ENCODE results near the gene RAMP3.
"Not testable (repeated sequence)": the region's sequence is repeated elsewhere in the genome, so short reads cannot be mapped to it uniquely, and the experiment has no call there.

The RAMP3 gene

DNA sequence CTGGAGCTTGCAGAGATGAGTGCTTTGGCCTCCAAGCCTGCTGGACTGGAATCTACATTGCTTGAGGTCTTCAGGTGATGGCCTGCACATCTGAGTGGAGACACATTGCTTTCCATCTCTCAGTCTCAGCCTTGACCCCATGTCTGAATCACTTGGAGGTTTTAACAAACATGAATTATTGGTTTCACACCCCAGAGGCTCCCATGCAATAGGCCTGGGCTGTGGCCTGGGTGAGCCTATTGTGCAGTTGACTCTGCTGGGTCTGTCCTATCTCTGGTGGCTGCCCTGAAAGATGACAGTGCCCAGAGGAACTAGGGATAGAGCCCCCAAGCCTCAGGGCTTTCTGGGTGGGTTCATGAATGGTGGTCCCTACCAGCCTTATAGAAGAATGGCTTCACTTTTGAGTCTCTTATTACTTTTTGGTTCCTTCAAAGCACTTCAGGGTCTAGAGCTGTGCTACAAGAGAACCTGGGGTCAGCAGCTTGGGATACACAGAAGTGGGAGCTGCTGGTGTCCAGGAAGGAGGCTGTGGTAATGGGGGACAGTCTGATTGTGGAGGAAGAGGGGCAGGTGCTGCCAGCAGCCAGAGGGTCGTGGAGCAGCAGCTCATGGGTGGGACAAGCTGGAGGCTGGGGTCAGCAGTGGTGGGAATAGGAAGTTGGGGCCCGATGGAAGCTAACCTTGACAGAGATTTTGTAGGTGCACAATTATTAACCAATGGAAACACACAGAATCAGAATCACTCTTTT lies 5.5 kb downstream of the RAMP3 start:
- Histone ChIP-seq H3K9me3 (ENCODE audit: control insufficient read depth, low read length) (no peaks in the 10 kb centered on the region), H3K4me3 (ENCODE audit: low read depth, low read length) (no peak overlapping the region), H3K9ac (no peak overlapping the region), H3K4me2 (ENCODE audit: low read length) (no peak overlapping the region), H3K79me2 (no peaks in the 10 kb centered on the region), H3K27ac (no peak overlapping the region), H3K36me3 (ENCODE audit: control insufficient read depth, insufficient read depth, low read length) (no peaks in the 10 kb centered on the region), H3K27me3 (ENCODE audit: control insufficient read depth, insufficient read depth, low read length) (no peaks in the 10 kb centered on the region), H3K4me1 (no peaks in the 10 kb centered on the region), H2AFZ (no peak overlapping the region)
- TF ChIP-seq, protein P1, sequence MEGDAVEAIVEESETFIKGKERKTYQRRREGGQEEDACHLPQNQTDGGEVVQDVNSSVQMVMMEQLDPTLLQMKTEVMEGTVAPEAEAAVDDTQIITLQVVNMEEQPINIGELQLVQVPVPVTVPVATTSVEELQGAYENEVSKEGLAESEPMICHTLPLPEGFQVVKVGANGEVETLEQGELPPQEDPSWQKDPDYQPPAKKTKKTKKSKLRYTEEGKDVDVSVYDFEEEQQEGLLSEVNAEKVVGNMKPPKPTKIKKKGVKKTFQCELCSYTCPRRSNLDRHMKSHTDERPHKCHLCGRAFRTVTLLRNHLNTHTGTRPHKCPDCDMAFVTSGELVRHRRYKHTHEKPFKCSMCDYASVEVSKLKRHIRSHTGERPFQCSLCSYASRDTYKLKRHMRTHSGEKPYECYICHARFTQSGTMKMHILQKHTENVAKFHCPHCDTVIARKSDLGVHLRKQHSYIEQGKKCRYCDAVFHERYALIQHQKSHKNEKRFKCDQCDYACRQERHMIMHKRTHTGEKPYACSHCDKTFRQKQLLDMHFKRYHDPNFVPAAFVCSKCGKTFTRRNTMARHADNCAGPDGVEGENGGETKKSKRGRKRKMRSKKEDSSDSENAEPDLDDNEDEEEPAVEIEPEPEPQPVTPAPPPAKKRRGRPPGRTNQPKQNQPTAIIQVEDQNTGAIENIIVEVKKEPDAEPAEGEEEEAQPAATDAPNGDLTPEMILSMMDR (IDR thresholded peaks at IDR 0.05) = no peak

DNA sequence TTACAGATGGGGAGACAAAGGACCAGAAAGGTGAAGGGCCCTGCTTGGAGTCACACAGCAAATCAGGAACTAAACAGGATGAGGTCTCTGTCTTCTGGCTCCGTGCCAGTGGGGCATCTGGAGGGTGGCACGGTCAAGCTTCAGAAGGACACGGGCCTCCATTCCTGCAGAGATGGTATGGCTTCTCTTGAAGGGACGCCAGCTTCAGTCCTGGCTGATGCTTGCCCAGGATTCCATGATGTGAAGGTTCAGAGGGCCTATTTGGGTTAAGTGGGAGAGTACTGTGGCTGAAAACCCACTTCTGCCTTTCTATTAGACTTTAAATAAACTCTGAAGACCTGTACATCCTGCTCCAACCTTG lies 6.1 kb downstream of the RAMP3 start:
- Histone ChIP-seq H3K36me3 (ENCODE audit: control insufficient read depth, insufficient read depth, low read length) (no peaks in the 10 kb centered on the region), H3K9me3 (ENCODE audit: control insufficient read depth, low read length) (no peaks in the 10 kb centered on the region), H3K4me1 (no peaks in the 10 kb centered on the region), H3K9ac (no peak overlapping the region), H3K4me3 (ENCODE audit: low read depth, low read length) (no peak overlapping the region), H3K79me2 (no peaks in the 10 kb centered on the region), H3K27ac (no peak overlapping the region), H3K4me2 (ENCODE audit: low read length) (no peak overlapping the region), H2AFZ (no peak overlapping the region), H3K27me3 (ENCODE audit: control insufficient read depth, insufficient read depth, low read length) (no peaks in the 10 kb centered on the region)
- TF ChIP-seq, protein P1 (IDR thresholded peaks at IDR 0.05) = no peak

DNA sequence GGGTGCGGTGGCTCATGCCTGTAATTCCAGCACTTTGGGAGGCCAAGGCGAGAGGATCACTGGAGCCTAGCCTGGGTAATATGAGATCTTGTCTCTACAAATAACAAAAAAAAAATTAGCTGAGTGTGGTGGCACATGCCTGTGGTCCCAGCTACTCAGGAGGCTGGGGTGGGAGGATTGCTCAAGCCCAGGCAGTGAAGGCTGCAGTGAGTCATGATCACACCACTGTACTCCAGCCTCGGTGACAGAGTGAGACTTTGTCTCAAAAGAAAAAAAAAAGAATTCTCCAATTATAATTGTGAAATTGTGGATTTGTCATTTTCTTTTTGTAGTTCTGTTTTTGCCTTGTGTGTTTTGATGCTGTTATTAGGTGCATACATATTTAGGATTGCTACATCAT lies 6.7 kb downstream of the RAMP3 start:
- H3K4me3 ChIP-seq (ENCODE audit: low read depth, low read length); H3K9ac ChIP-seq; H2AFZ ChIP-seq; H3K27me3 ChIP-seq (ENCODE audit: control insufficient read depth, insufficient read depth, low read length); H3K4me1 ChIP-seq; H3K9me3 ChIP-seq (ENCODE audit: control insufficient read depth, low read length); H3K36me3 ChIP-seq (ENCODE audit: control insufficient read depth, insufficient read depth, low read length); H3K27ac ChIP-seq; H3K79me2 ChIP-seq; H3K4me2 ChIP-seq (ENCODE audit: low read length): not testable (repeated sequence)

DNA sequence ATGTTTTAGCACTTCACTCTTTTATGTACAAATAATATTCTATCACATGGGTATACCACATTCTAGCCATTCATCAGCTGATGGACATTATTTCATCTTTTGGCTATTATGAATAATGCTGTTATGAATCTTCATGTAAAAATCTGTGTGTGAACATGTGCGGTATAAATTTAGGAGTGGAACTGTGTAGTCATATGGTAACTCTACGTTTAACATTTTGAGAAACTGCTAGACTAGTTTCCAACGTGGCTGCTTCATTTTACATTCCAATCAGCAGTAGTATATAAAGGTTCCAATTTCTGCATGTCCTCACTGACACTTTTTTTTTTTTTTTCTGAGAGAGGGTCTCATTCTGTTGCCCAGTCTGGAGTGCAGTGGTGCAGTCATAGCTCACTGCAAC lies 8.3 kb downstream of the RAMP3 start:
- TF ChIP-seq, protein P1 (IDR thresholded peaks at IDR 0.05) = no peak
- Histone ChIP-seq H3K79me2 (no peaks in the 10 kb centered on the region), H3K9me3 (ENCODE audit: control insufficient read depth, low read length) (no peaks in the 10 kb centered on the region), H3K27ac (no peak overlapping the region), H3K9ac (no peak overlapping the region), H3K4me3 (ENCODE audit: low read depth, low read length) (no peak overlapping the region), H3K27me3 (ENCODE audit: control insufficient read depth, insufficient read depth, low read length) (no peaks in the 10 kb centered on the region), H2AFZ (no peak overlapping the region), H3K36me3 (ENCODE audit: control insufficient read depth, insufficient read depth, low read length) (no peaks in the 10 kb centered on the region), H3K4me2 (ENCODE audit: low read length) (no peak overlapping the region), H3K4me1 (no peaks in the 10 kb centered on the region)

DNA sequence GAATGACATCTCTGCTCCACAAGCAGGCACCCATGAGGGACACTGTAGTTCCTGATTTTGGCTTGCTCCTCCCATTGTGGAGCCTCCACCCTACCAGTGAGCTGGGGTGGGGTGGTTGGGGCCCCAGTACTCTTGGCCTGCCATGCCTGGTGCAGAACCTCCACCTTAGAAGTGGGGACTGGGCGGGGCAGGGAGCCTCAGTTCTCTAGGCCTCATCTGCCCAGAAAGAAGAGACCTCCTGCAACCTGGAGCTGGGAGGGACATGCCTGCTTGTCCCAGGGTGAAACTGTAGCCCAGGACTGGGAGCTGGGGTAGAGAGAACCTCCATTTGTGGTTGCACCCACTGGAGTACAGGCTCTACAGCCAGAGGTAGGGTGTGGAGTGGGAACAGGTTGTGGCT lies 14.4 kb downstream of the RAMP3 start:
- Histone ChIP-seq H3K27me3 (ENCODE audit: control insufficient read depth, insufficient read depth, low read length) (no peaks in the 10 kb centered on the region), H3K36me3 (ENCODE audit: control insufficient read depth, insufficient read depth, low read length) (no peaks in the 10 kb centered on the region), H3K4me3 (ENCODE audit: low read depth, low read length) (no peak overlapping the region), H3K4me2 (ENCODE audit: low read length) (no peak overlapping the region), H2AFZ (no peak overlapping the region), H3K4me1 (no peaks in the 10 kb centered on the region), H3K9ac (no peak overlapping the region), H3K9me3 (ENCODE audit: control insufficient read depth, low read length) (no peaks in the 10 kb centered on the region), H3K79me2 (no peaks in the 10 kb centered on the region), H3K27ac (no peak overlapping the region)
- TF ChIP-seq, protein P1 (IDR thresholded peaks at IDR 0.05) = no peak
